Measurements from ENCODE around the gene RAB6A.
A peak's percentile ranks its signal among the peaks of the same experiment; 100 is the strongest.
"Not testable (repeated sequence)": the region's sequence is repeated elsewhere in the genome, so short reads cannot be mapped to it uniquely, and the experiment has no call there.

Gene RAB6A

GRCh38 chr11:73762732-73763131, 1.9 kb upstream of the RAB6A start:
- no peak for DNase-seq (ENCODE audit: low spot score)

GRCh38 chr11:73761403-73761945, 600 bp upstream of the RAB6A start:
- no peak for DNase-seq (ENCODE audit: low spot score)

- peak; percentile 27 for DNase-seq (ENCODE audit: low spot score)
These were observed 667 bp downstream of the RAB6A start for GRCh38 chr11:73760135-73760678.

GRCh38 chr11:73759610-73760134, 1.2 kb downstream of the RAB6A start:
- peak; percentile 36 for DNase-seq (ENCODE audit: low spot score)

- DNase-seq (ENCODE audit: low spot score): no peak
These were observed 2.4 kb downstream of the RAB6A start for GRCh38 chr11:73758451-73758850.

- DNase-seq (ENCODE audit: low spot score): no peak
These were observed 3.3 kb downstream of the RAB6A start for GRCh38 chr11:73757598-73757997.

GRCh38 chr11:73755670-73756069, 5.2 kb downstream of the RAB6A start:
- DNase-seq (ENCODE audit: low spot score): no peak

GRCh38 chr11:73753938-73754337, 6.9 kb downstream of the RAB6A start:
- no peak for DNase-seq (ENCODE audit: low spot score)

- DNase-seq (ENCODE audit: low spot score): no peak
These were observed 8.0 kb downstream of the RAB6A start for GRCh38 chr11:73752903-73753302.

- no peak for DNase-seq (ENCODE audit: low spot score)
These were observed 8.5 kb downstream of the RAB6A start for GRCh38 chr11:73752216-73752867.

GRCh38 chr11:73750862-73751261, 10.0 kb downstream of the RAB6A start:
- DNase-seq (ENCODE audit: low spot score): not testable (repeated sequence)

GRCh38 chr11:73750228-73750627, 10.6 kb downstream of the RAB6A start:
- DNase-seq (ENCODE audit: low spot score): no peak

GRCh38 chr11:73749118-73749517, 11.8 kb downstream of the RAB6A start:
- no peak for DNase-seq (ENCODE audit: low spot score)

- no peak for DNase-seq (ENCODE audit: low spot score)
These were observed 12.6 kb downstream of the RAB6A start for GRCh38 chr11:73748300-73748699.

GRCh38 chr11:73747762-73748161, 13.1 kb downstream of the RAB6A start:
- no peak for DNase-seq (ENCODE audit: low spot score)

GRCh38 chr11:73746701-73747100, 14.2 kb downstream of the RAB6A start:
- DNase-seq (ENCODE audit: low spot score): no peak

GRCh38 chr11:73743045-73743444, 17.8 kb downstream of the RAB6A start:
- no peak for DNase-seq (ENCODE audit: low spot score)

GRCh38 chr11:73735959-73736358, 24.9 kb downstream of the RAB6A start:
- DNase-seq (ENCODE audit: low spot score): not testable (repeated sequence)

- no peak for DNase-seq (ENCODE audit: low spot score)
These were observed 25.9 kb downstream of the RAB6A start for GRCh38 chr11:73734993-73735392.

- not testable (repeated sequence) for DNase-seq (ENCODE audit: low spot score)
These were observed 26.9 kb downstream of the RAB6A start for GRCh38 chr11:73734011-73734410.

GRCh38 chr11:73732936-73733335, 27.9 kb downstream of the RAB6A start:
- not testable (repeated sequence) for DNase-seq (ENCODE audit: low spot score)

GRCh38 chr11:73729594-73730206, 31.2 kb downstream of the RAB6A start:
- peak; percentile 23 for DNase-seq (ENCODE audit: low spot score)

- DNase-seq (ENCODE audit: low spot score): no peak
These were observed 32.9 kb downstream of the RAB6A start for GRCh38 chr11:73728000-73728399.
